ENCODE data around the gene SLC35B2. TPM values are rescaled to one million over a fixed set of nuclear protein-coding genes. Genes with fewer than 3 reads are reported as not detected.

Gene SLC35B2, protein sequence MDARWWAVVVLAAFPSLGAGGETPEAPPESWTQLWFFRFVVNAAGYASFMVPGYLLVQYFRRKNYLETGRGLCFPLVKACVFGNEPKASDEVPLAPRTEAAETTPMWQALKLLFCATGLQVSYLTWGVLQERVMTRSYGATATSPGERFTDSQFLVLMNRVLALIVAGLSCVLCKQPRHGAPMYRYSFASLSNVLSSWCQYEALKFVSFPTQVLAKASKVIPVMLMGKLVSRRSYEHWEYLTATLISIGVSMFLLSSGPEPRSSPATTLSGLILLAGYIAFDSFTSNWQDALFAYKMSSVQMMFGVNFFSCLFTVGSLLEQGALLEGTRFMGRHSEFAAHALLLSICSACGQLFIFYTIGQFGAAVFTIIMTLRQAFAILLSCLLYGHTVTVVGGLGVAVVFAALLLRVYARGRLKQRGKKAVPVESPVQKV
- 59.6 TPM for polyA plus RNA-seq (2012; ENCODE audit: insufficient read length, low read depth)

- TF ChIP-seq, protein P1, sequence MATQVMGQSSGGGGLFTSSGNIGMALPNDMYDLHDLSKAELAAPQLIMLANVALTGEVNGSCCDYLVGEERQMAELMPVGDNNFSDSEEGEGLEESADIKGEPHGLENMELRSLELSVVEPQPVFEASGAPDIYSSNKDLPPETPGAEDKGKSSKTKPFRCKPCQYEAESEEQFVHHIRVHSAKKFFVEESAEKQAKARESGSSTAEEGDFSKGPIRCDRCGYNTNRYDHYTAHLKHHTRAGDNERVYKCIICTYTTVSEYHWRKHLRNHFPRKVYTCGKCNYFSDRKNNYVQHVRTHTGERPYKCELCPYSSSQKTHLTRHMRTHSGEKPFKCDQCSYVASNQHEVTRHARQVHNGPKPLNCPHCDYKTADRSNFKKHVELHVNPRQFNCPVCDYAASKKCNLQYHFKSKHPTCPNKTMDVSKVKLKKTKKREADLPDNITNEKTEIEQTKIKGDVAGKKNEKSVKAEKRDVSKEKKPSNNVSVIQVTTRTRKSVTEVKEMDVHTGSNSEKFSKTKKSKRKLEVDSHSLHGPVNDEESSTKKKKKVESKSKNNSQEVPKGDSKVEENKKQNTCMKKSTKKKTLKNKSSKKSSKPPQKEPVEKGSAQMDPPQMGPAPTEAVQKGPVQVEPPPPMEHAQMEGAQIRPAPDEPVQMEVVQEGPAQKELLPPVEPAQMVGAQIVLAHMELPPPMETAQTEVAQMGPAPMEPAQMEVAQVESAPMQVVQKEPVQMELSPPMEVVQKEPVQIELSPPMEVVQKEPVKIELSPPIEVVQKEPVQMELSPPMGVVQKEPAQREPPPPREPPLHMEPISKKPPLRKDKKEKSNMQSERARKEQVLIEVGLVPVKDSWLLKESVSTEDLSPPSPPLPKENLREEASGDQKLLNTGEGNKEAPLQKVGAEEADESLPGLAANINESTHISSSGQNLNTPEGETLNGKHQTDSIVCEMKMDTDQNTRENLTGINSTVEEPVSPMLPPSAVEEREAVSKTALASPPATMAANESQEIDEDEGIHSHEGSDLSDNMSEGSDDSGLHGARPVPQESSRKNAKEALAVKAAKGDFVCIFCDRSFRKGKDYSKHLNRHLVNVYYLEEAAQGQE (IDR thresholded peaks at IDR 0.05; ENCODE audit: insufficient read depth in 1 of 2, low read depth in 2 of 2, low read length in 2 of 2) = 0 out of 4 replicates have a peak, but pooled peaks of 1 of the 2 experiments have one; percentile 26
- TF ChIP-seq SIN3A (IDR thresholded peaks at IDR 0.05; ENCODE audit: borderline replicate concordance, insufficient read depth, low read length) = no peak
- TF ChIP-seq POLR2AphosphoS5 (IDR thresholded peaks at IDR 0.05; ENCODE audit: low read depth, low read length) = peak; percentile 70; the same call in 1 of the 2 replicates
- no peak for TF ChIP-seq TAF1 (IDR thresholded peaks at IDR 0.05; ENCODE audit: borderline replicate concordance, insufficient read depth, low read length)
These were observed at the start of gene SLC35B2 for GRCh38 chr6:44257025-44257752. SLC35B2 (minus strand) TSS chr6:44257528; CDS start chr6:44257410, 118 bp downstream.

DNA sequence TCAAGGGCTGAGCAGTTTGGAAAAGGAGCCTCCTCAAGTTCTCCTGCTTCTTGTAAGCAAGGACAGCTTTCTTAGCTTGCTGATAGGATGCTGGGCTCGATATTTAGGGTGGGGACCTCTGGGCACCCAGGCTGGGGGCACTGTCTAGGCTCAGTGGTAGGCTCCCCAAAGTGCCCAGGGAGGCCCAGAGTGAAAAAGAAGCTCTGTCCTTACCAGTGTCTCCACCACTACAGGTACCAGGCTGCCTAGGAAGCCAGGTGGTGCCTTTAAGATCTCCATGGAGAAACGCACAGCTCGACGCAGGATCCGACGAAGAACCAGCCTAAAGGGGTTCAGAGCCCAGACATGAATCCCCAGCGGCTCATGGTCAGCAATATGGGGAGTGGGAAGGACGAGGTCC lies 49.4 kb upstream of the SLC35B2 start:
- no peak for TF ChIP-seq SIN3A (IDR thresholded peaks at IDR 0.05; ENCODE audit: borderline replicate concordance, insufficient read depth, low read length)
- TF ChIP-seq FOXP2 (optimal IDR thresholded peaks at IDR 0.05; ENCODE audit: borderline replicate concordance, extremely low read depth, extremely low read length, insufficient read depth) = no peak
- no peak for TF ChIP-seq POLR2AphosphoS5 (IDR thresholded peaks at IDR 0.05; ENCODE audit: low read depth, low read length)
- TF ChIP-seq TAF1 (IDR thresholded peaks at IDR 0.05; ENCODE audit: borderline replicate concordance, insufficient read depth, low read length) = no peak
- TF ChIP-seq, protein P1 (IDR thresholded peaks at IDR 0.05; ENCODE audit: insufficient read depth in 1 of 2, low read depth in 2 of 2, low read length in 2 of 2) = no peak

- no peak for TF ChIP-seq FOXP2 (optimal IDR thresholded peaks at IDR 0.05; ENCODE audit: borderline replicate concordance, extremely low read depth, extremely low read length, insufficient read depth)
- TF ChIP-seq, protein P1 (IDR thresholded peaks at IDR 0.05; ENCODE audit: insufficient read depth in 1 of 2, low read depth in 2 of 2, low read length in 2 of 2) = no peak
- TF ChIP-seq SIN3A (IDR thresholded peaks at IDR 0.05; ENCODE audit: borderline replicate concordance, insufficient read depth, low read length) = no peak
- no peak for TF ChIP-seq POLR2AphosphoS5 (IDR thresholded peaks at IDR 0.05; ENCODE audit: low read depth, low read length)
- no peak for TF ChIP-seq TAF1 (IDR thresholded peaks at IDR 0.05; ENCODE audit: borderline replicate concordance, insufficient read depth, low read length)
These were observed 47.9 kb upstream of the SLC35B2 start for GRCh38 chr6:44305200-44305725.

- no peak for TF ChIP-seq POLR2AphosphoS5 (IDR thresholded peaks at IDR 0.05; ENCODE audit: low read depth, low read length)
- TF ChIP-seq FOXP2 (optimal IDR thresholded peaks at IDR 0.05; ENCODE audit: borderline replicate concordance, extremely low read depth, extremely low read length, insufficient read depth) = no peak
- no peak for TF ChIP-seq SIN3A (IDR thresholded peaks at IDR 0.05; ENCODE audit: borderline replicate concordance, insufficient read depth, low read length)
These were observed 47.2 kb upstream of the SLC35B2 start for GRCh38 chr6:44304282-44305199.

Measured in PFSK-1 (cell line).